WTC11 (cell line): ENCODE results near the gene ASIC3. TPM values are rescaled to one million over a fixed set of nuclear protein-coding genes. Genes with fewer than 3 reads are reported as not detected.

Source experiments
- ATAC-seq: fragments of 200-7000 bp; cut with Tn5 transposase; 2 replicates; pipeline ENCODE4 v1.10.0; 2021; ENCODE audit warnings: mild to moderate bottlenecking, moderate library complexity
- CTCF ChIA-PET: fragments of 300-600 bp; sonication (Branson Sonifier 250); formaldehyde crosslinking; loops from one replicate; lab custom pipeline; 2021; ENCODE audit warnings: antibody characterized with exemption; lab: Charles Lee
- POLR2A ChIA-PET: fragments of 350-600 bp; sonication (Branson Sonifier 250); formaldehyde crosslinking; loops from one replicate; lab custom pipeline; 2021; ENCODE audit warnings: antibody characterized with exemption; lab: Charles Lee
- DNase-seq: peaks from one replicate; pipeline ENCODE4 v3.0.0; 2021; ENCODE audit warnings: low spot score
- H3K27ac Mint-ChIP-seq: 2 replicates; pipeline ENCODE4 v1.8.0; 2021; ENCODE audit warnings: mixed read lengths
- H3K27me3 Mint-ChIP-seq: 2 replicates; pipeline ENCODE4 v1.8.0; 2021; ENCODE audit warnings: low read depth, mild to moderate bottlenecking, moderate library complexity, mixed read lengths
- H3K36me3 Mint-ChIP-seq: 2 replicates; pipeline ENCODE4 v1.8.0; 2021; ENCODE audit warnings: mixed read lengths
- H3K4me1 Mint-ChIP-seq: 2 replicates; pipeline ENCODE4 v1.8.0; 2022; ENCODE audit warnings: mixed read lengths
- H3K4me3 Mint-ChIP-seq: 2 replicates; pipeline ENCODE4 v1.8.0; 2021; ENCODE audit warnings: mild to moderate bottlenecking, moderate library complexity, mixed read lengths
- H3K9me3 Mint-ChIP-seq: 2 replicates; pipeline ENCODE4 v1.8.0; 2021; ENCODE audit warnings: mixed read lengths
- ERG ChIP-seq: fragments of 250-450 bp; sonication (Bioruptor Pico); IDR thresholded peaks from 2 replicates; pipeline ENCODE4 v1.8.0; 2021; ENCODE audit warnings: mild to moderate bottlenecking
- FOXJ3 ChIP-seq: sonication (generic); formaldehyde crosslinking; IDR thresholded peaks from 2 replicates; pipeline ENCODE4 v1.9.0; 2021; ENCODE audit warnings: missing genetic modification reagents, mild to moderate bottlenecking, borderline replicate concordance
- GABPB1 ChIP-seq: sonication (generic); formaldehyde crosslinking; IDR thresholded peaks from 2 replicates; pipeline ENCODE4 v1.8.1; 2023; ENCODE audit warnings: mild to moderate bottlenecking, missing genetic modification reagents
- GRHL2 ChIP-seq: fragments of 250-450 bp; sonication (Bioruptor Pico); IDR thresholded peaks from 2 replicates; pipeline ENCODE4 v1.8.0; 2022; ENCODE audit warnings: mild to moderate bottlenecking, moderate library complexity; ENCODE audit not compliant: insufficient replicate concordance, severe bottlenecking
- HMGA2 ChIP-seq: fragments of 250-450 bp; sonication (Bioruptor Pico); IDR thresholded peaks from 2 replicates; pipeline ENCODE4 v1.4.0; 2021; ENCODE audit warnings: mild to moderate bottlenecking, moderate library complexity
- JUN ChIP-seq: sonication (generic); formaldehyde crosslinking; IDR thresholded peaks from 2 replicates; pipeline ENCODE4 v1.8.0; 2023; ENCODE audit warnings: mild to moderate bottlenecking, missing genetic modification reagents
- NFE2L1 ChIP-seq: sonication (generic); formaldehyde crosslinking; IDR thresholded peaks from 2 replicates; pipeline ENCODE4 v1.8.1; 2023; ENCODE audit warnings: missing genetic modification reagents
- NR3C1 ChIP-seq: sonication (generic); formaldehyde crosslinking; conservative IDR thresholded peaks from 2 replicates; pipeline ENCODE4 v1.8.1; 2023; ENCODE audit warnings: low read depth, mild to moderate bottlenecking, missing genetic modification reagents
- OVOL2 ChIP-seq: fragments of 250-450 bp; sonication (Bioruptor Pico); IDR thresholded peaks from 2 replicates; pipeline ENCODE4 v1.9.0; 2021; ENCODE audit warnings: mild to moderate bottlenecking, borderline replicate concordance
- RELA ChIP-seq: sonication (generic); formaldehyde crosslinking; IDR thresholded peaks from 2 replicates; pipeline ENCODE4 v1.8.1; 2022; ENCODE audit warnings: missing genetic modification reagents, mild to moderate bottlenecking, borderline replicate concordance
- TEAD1 ChIP-seq: sonication (generic); formaldehyde crosslinking; IDR thresholded peaks from 2 replicates; pipeline ENCODE4 v1.8.0; 2022; ENCODE audit warnings: mild to moderate bottlenecking, missing genetic modification reagents
- USF2 ChIP-seq: sonication (generic); formaldehyde crosslinking; IDR thresholded peaks from 2 replicates; pipeline ENCODE4 v1.8.1; 2023; ENCODE audit warnings: mild to moderate bottlenecking, missing genetic modification reagents, moderate library complexity
- ZNF219 ChIP-seq: sonication (generic); formaldehyde crosslinking; IDR thresholded peaks from 2 replicates; pipeline ENCODE4 v1.8.0; 2023; ENCODE audit warnings: missing genetic modification reagents, mild to moderate bottlenecking, borderline replicate concordance
- ZNF263 ChIP-seq: sonication (generic); formaldehyde crosslinking; IDR thresholded peaks from 2 replicates; pipeline ENCODE4 v1.8.1; 2022; ENCODE audit warnings: low read depth, mild to moderate bottlenecking, moderate library complexity, missing genetic modification reagents
- ZNF416 ChIP-seq: fragments of 250-450 bp; sonication (Bioruptor Pico); IDR thresholded peaks from 2 replicates; pipeline ENCODE4 v1.9.0; 2021; ENCODE audit warnings: mild to moderate bottlenecking, inconsistent platforms
- total RNA-seq: library from RNA; stranded (reverse); gene quantifications from 3 replicates; pipeline ENCODE4 v1.2.3, GENCODE V29; 2021
- TF ChIP-seq, protein P1 (sequence below): sonication (generic); formaldehyde crosslinking; conservative IDR thresholded peaks from 2 replicates; pipeline ENCODE4 v1.8.1; 2022; ENCODE audit warnings: mild to moderate bottlenecking, missing genetic modification reagents
- TF ChIP-seq, protein P2 (sequence below): sonication (generic); formaldehyde crosslinking; IDR thresholded peaks from 2 replicates; pipeline ENCODE4 v1.8.1; 2023; ENCODE audit warnings: mild to moderate bottlenecking, missing genetic modification reagents
- TF ChIP-seq, protein P3 (sequence below): sonication (generic); formaldehyde crosslinking; IDR thresholded peaks from 2 replicates; pipeline ENCODE4 v1.8.1; 2022; ENCODE audit warnings: mild to moderate bottlenecking, moderate library complexity, missing genetic modification reagents
- TF ChIP-seq, protein P4 (sequence below): sonication (generic); formaldehyde crosslinking; IDR thresholded peaks from 2 replicates; pipeline ENCODE4 v1.8.1; 2023; ENCODE audit warnings: mild to moderate bottlenecking, missing genetic modification reagents
- TF ChIP-seq, protein P5 (sequence below): fragments of 250-450 bp; sonication (Bioruptor Pico); IDR thresholded peaks from 2 replicates; pipeline ENCODE4 v1.9.0; 2021; ENCODE audit warnings: mild to moderate bottlenecking

Gene ASIC3
- total RNA-seq, 1 experiment from 2014 or later, result 5.5 TPM

DNA sequence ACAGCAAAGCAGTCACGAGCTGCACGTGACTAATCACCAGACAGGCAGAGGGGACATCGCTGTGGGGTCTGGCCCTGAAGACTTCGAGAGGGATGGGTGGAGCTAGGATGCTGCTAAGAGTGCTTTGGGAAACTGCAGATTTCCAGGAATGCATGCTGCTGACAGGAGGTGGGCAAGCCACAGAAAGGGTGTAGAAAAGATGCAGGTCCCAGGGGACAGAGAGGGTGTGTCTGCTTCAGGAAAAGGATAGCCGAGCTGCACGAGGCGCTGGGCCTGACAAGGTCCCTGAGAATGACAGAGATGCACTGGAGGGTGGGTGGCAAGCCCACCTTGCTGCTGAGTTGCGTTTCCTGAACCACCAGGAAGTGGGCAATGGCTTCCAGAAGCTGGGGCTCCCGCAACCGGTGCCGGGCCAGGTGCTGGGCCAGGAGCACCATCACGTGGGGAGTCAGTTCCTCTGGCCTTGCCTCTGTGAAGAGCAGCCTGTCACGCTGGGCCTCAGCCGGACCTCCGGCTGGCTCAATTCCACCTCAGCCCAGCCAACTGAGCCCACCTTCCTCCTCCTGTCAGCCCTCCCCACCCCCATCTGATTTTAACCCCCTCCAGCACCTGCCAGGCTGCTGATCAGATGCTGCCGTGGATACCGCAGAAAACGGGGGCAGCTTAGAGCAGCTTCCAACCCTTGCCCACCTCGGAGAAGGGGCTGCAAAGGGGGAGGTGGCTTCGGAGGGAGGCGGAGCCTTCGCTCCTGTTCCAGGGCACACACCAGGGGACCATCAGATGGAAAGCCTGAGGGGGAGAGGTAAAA, 30.1 kb downstream of the ASIC3 start:
- POLR2A ChIA-PET, result interaction anchor here (1.1 to 2.2 kb wide), 2 partner anchors 9 to 16 kb away, joined by 4 to 13 read pairs; no protein-coding TSS in a partner anchor
- Mint-ChIP-seq H3K36me3 (peaks cover 20% of the 10 kb centered on the region), H3K27me3 (no peaks in the 10 kb centered on the region), H3K9me3 (no peaks in the 10 kb centered on the region), H3K27ac (peak overlapping the region; percentile 31), H3K4me3 (peak overlapping the region; percentile 80), H3K4me1 (peaks cover 37% of the 10 kb centered on the region)
- ATAC-seq (peak; percentile 12), DNase-seq (peak; percentile 62)
- TF ChIP-seq JUN (CRISPR knock-in tag) (no peak), ZNF219 (CRISPR knock-in tag) (no peak), FOXJ3 (CRISPR knock-in tag) (no peak), USF2 (CRISPR knock-in tag) (no peak)
- TF ChIP-seq, protein P1, sequence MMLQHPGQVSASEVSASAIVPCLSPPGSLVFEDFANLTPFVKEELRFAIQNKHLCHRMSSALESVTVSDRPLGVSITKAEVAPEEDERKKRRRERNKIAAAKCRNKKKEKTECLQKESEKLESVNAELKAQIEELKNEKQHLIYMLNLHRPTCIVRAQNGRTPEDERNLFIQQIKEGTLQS (CRISPR knock-in tag), result no peak
- CTCF ChIA-PET, result interaction anchor here (0.6 to 4.8 kb wide), 10 partner anchors 7 to 50 kb away, joined by 3 to 64 read pairs (median 6); partner anchors contain the start of genes ABCB8 and AGAP3

GRCh38 chr7:151079199-151079910, 31.0 kb downstream of the ASIC3 start:
- TF ChIP-seq HMGA2 (CRISPR knock-in tag) (no peak), GRHL2 (CRISPR knock-in tag) (no peak), NFE2L1 (CRISPR knock-in tag) (no peak), ERG (CRISPR knock-in tag) (no peak), GABPB1 (CRISPR knock-in tag) (no peak), ZNF416 (CRISPR knock-in tag) (no peak), OVOL2 (CRISPR knock-in tag) (no peak), NR3C1 (CRISPR knock-in tag) (no peak)
- TF ChIP-seq, protein P2, sequence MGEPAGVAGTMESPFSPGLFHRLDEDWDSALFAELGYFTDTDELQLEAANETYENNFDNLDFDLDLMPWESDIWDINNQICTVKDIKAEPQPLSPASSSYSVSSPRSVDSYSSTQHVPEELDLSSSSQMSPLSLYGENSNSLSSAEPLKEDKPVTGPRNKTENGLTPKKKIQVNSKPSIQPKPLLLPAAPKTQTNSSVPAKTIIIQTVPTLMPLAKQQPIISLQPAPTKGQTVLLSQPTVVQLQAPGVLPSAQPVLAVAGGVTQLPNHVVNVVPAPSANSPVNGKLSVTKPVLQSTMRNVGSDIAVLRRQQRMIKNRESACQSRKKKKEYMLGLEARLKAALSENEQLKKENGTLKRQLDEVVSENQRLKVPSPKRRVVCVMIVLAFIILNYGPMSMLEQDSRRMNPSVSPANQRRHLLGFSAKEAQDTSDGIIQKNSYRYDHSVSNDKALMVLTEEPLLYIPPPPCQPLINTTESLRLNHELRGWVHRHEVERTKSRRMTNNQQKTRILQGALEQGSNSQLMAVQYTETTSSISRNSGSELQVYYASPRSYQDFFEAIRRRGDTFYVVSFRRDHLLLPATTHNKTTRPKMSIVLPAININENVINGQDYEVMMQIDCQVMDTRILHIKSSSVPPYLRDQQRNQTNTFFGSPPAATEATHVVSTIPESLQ (CRISPR knock-in tag), result no peak
- ATAC-seq (no peak), DNase-seq (no peak)
- CTCF ChIA-PET, result interaction anchor here (1.1 to 4.8 kb wide), 5 partner anchors 17 to 51 kb away, joined by 3 to 64 read pairs (median 8); partner anchors contain the start of gene ABCB8
- no peaks in the 10 kb centered on the region for H3K9me3 Mint-ChIP-seq
- peak overlapping the region; percentile 31 for H3K27ac Mint-ChIP-seq
- peaks cover 14% of the 10 kb centered on the region for H3K36me3 Mint-ChIP-seq
- peak overlapping the region; percentile 80 for H3K4me3 Mint-ChIP-seq
- no peaks in the 10 kb centered on the region for H3K27me3 Mint-ChIP-seq
- POLR2A ChIA-PET, result no interaction called here
- peaks cover 37% of the 10 kb centered on the region for H3K4me1 Mint-ChIP-seq

- no peak for ATAC-seq
These were observed 31.8 kb downstream of the ASIC3 start for GRCh38 chr7:151080067-151080521.

More at GRCh38 chr7:151080067-151080521, 31.8 kb downstream of the ASIC3 start:
- TF ChIP-seq TEAD1 (CRISPR knock-in tag) (peak; percentile 10; the same call in 1 of the 2 replicates), GABPB1 (CRISPR knock-in tag) (peak; percentile 2; the same call in 1 of the 2 replicates), RELA (CRISPR knock-in tag) (0 out of 2 replicates have a peak, but pooled peaks have one; percentile 15), ZNF263 (CRISPR knock-in tag) (no peak)
- TF ChIP-seq, protein P3, sequence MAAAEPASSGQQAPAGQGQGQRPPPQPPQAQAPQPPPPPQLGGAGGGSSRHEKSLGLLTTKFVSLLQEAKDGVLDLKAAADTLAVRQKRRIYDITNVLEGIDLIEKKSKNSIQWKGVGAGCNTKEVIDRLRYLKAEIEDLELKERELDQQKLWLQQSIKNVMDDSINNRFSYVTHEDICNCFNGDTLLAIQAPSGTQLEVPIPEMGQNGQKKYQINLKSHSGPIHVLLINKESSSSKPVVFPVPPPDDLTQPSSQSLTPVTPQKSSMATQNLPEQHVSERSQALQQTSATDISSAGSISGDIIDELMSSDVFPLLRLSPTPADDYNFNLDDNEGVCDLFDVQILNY, result no peak
- TF ChIP-seq, protein P4, sequence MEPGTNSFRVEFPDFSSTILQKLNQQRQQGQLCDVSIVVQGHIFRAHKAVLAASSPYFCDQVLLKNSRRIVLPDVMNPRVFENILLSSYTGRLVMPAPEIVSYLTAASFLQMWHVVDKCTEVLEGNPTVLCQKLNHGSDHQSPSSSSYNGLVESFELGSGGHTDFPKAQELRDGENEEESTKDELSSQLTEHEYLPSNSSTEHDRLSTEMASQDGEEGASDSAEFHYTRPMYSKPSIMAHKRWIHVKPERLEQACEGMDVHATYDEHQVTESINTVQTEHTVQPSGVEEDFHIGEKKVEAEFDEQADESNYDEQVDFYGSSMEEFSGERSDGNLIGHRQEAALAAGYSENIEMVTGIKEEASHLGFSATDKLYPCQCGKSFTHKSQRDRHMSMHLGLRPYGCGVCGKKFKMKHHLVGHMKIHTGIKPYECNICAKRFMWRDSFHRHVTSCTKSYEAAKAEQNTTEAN (CRISPR knock-in tag), result 0 out of 2 replicates have a peak, but pooled peaks have one; percentile 15
- TF ChIP-seq, protein P5, sequence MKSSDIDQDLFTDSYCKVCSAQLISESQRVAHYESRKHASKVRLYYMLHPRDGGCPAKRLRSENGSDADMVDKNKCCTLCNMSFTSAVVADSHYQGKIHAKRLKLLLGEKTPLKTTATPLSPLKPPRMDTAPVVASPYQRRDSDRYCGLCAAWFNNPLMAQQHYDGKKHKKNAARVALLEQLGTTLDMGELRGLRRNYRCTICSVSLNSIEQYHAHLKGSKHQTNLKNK (CRISPR knock-in tag), result no peak
- Mint-ChIP-seq H3K4me1 (peaks cover 41% of the 10 kb centered on the region), H3K4me3 (peak overlapping the region; percentile 80), H3K9me3 (no peaks in the 10 kb centered on the region), H3K36me3 (peaks cover 8% of the 10 kb centered on the region), H3K27me3 (peaks cover 3% of the 10 kb centered on the region; the same call in 1 of the 2 replicates), H3K27ac (peak overlapping the region; percentile 85; the same call in 1 of the 2 replicates)
- POLR2A ChIA-PET, result interaction anchor here (1.0 to 1.6 kb wide), 3 partner anchors 18 to 29 kb away, joined by 3 to 13 read pairs (median 3); no protein-coding TSS in a partner anchor
- no peak for DNase-seq
- CTCF ChIA-PET, result interaction anchor here (0.7 to 4.8 kb wide), 14 partner anchors 11 to 117 kb away, joined by 3 to 64 read pairs (median 5); partner anchors contain the start of gene ABCB8
